Activated CD8-positive, alpha-beta memory T cell treated with anti-CD3 and anti-CD28 coated beads for 36 hours (primary cell): Measurements from ENCODE around the gene ALCAM. TPM values are rescaled to one million over a fixed set of nuclear protein-coding genes. Genes with fewer than 3 reads are reported as not detected.

Experiments used
- CTCF ChIA-PET: fragments of 350-600 bp; sonication (Branson Sonifier 250); formaldehyde crosslinking; loops from one replicate; lab custom pipeline; 2021; ENCODE audit warnings: antibody characterized with exemption; lab: Charles Lee
- POLR2A ChIA-PET: fragments of 350-600 bp; sonication (Branson Sonifier 250); formaldehyde crosslinking; loops from one replicate; lab custom pipeline; 2021; ENCODE audit warnings: antibody characterized with exemption; lab: Charles Lee
- total RNA-seq, 2 experiments: library from RNA; stranded (reverse); gene quantifications; one replicate each; pipeline ENCODE4 v1.2.3, GENCODE V29; 2021

Gene ALCAM
- total RNA-seq, 2 experiments from 2014 or later, result 19.6 to 22.1 TPM

DNA sequence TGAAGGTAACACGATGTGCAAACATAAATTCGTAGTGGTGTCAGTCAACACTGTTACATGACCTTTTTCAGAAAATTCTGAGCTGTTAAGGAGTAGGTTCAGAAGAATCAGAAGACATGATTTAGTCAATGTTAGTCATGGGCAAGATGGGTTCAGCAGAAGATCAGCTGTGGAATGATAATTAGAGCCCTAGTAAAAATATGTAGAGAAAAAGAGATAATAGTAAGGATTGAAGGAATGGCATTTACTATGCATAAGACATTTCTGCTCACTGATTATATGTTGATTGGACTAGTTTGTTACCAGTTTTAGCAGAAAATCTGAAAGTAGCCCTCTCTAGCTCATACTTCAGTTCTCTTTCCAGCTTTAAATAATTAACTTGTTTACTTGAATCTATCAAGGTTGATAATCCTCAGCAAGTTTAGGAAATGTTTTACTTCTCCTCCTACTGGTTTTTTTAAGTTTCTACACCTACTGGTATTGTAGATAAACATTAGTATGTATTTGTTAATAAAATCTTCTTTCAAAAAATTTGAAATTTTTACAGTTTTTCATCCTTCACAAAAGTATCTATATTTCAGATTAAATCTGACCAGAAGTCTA lies 98.6 kb downstream of the ALCAM start:
- CTCF ChIA-PET, result no interaction called here
- POLR2A ChIA-PET, result no interaction called here

DNA sequence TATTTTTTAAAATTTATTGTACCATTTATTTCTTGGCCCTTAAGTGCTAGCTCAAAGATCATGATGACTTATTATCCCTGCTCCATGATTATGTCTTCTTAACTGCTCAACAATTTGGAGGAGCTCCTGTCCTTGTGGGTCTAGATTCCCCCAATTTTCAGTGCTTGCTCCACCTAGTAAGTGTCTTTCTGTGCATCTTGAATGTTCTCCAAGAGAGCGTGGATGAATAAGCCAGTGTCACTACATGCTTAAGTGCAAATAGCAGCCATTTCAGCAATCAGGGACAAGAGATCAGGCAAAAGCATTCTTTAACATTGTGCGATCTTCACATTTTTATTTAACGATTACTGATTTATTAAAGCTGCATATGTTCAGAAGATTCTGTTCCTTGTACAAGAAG lies 99.4 kb downstream of the ALCAM start:
- CTCF ChIA-PET, result no interaction called here
- POLR2A ChIA-PET, result no interaction called here

DNA sequence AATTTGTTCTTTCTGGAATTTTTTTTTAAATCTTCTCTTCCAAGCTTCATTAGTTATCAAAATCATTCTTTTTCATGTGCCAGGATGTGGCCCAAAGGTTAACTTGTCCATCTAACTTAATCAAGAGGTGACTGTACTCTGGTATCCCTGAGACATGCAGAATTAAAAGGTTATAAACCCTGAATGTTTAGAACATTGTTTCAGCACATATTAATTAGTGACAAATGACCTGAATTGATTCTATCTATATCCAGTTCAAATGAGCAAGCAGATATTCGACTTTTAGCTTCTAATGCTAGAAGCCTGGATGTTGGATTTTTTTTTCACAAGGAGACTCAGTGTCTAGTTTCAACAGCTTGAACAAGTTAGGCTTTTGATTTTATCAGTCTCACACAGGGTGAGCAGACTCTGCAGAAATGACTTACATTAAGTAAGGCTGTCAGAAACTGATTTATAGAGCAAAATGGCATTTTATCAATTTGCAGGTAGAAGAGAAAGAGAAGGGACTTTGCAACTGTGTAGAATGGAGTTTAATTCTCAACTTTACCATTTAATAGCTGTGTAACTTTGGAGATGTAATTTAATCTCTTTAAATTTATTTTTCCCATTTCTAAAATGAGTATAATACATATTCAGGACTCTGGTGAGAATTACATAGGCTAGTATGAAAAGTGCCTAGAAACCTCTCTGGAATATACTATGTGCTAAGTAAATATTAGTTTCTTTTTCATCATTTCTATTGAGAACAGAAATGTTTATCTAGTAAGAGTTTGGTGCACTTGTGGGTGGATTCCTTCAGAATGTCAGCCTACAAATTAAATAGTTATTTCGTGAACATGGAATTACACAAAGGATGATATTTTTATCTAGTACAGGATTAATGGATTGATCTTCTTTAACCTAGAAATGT lies 100.0 kb downstream of the ALCAM start:
- POLR2A ChIA-PET, result no interaction called here
- CTCF ChIA-PET, result no interaction called here

DNA sequence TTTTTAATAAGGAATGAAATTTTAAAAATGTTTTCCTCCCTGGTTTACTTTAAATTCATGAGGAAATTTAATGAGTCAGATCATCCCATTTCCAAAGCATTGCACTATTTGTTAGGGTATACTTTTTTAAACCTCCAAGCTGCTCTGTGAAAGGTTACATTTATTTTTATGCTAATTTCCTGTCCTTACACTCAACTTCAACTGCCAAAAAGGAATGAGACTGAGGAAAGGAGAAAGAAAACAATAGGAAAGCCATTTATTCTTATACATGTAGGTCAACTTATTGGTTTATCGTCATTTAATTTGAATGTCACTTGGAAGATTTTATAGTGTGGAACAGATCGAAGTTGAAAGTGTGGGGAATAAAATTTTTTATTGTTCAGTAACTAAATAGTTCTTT lies 104.1 kb downstream of the ALCAM start:
- ChIA-PET CTCF (no interaction called here), POLR2A (no interaction called here)

DNA sequence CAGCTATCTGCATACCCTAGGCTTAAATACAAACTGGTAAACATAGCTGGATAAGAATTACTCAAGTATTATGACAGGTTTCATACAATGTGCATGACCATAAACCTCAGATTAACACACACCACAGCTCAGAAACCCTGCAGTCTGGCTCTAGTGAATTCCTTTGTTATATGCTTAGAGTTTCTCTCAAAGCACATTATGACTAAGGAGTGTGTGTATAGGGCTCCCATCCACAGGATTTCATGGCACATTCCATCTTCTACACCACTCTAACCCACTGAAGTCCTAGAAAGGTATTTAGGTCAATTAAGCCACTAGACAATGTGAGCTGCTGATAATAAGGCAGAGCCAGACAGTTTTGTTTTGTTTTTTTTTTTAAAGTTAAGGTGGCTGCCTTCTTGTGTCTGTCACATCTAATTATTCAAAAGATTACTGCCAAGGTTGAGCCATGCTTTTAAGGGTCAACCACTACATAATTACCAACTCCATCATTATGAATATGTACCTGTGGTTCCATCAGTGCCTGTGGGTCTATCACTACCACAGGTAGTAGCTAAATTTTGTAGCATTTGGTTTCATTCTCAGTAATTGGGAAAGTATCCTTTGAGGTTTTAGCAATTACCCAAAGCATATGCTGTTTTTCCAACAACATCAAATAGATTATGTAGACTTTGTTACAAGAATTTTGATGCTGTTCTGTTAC lies 107.0 kb downstream of the ALCAM start:
- CTCF ChIA-PET, result no interaction called here
- POLR2A ChIA-PET, result no interaction called here

DNA sequence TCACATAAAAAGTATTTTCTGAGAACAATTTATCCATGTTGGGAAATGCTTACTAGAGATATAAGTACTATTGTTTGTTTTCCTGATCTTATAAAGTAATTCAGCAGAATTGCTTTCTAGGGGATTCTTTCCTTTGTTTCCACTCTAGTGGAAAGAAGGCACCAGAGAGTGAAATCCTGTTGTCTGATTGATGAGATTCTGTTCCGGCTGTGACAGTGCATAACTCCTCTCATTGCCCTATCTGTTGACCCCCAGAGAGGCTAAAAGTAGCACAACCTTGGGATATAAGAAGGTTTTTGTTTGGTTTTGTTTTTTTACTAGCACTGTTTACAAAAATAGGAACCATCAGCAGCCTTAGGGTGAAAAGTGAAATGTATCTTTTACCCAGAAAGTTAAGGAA lies 114.1 kb downstream of the ALCAM start:
- ChIA-PET POLR2A (no interaction called here), CTCF (no interaction called here)

DNA sequence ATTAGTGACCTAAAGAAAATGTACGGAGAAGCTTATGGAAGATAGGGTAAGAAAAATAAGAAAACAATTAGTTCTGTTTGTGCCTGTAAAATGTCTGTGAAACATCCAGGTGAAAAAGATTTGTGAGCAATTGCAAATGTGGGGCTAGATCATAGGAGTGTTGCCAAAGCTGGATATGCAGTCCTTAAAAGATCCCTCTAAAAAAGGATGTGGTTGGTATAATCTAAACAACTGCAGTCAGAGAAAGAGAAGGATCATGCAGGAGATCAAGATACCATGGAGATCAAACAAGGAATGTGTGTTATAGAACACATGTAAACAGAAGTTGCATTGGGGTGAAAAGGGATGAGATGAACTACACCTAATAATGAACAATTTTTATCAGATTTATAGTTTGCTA lies 116.8 kb downstream of the ALCAM start:
- POLR2A ChIA-PET, result no interaction called here

DNA sequence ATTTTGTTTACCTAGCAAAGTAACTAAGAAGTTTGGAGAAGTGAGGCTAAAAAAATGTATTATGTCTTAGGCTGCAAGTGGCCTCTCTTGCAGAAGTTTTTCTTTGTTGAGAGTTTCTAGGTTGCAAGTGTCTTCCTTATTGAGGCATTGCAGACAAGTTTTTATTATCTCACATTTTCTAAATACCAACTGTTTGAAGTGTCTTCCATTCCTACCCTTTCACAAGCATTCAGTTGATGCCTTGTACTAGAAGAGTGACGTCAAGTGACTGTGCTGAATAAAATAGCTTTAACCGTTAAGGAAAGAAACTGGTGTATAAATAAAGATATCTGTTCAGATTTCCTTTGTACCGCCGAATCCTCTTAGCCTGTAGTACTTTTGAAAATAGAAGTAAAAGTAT lies 123.3 kb downstream of the ALCAM start:
- ChIA-PET CTCF (no interaction called here), POLR2A (no interaction called here)

More for the DNA sequence above, 116.8 kb downstream of the ALCAM start:
- CTCF ChIA-PET, result no interaction called here

DNA sequence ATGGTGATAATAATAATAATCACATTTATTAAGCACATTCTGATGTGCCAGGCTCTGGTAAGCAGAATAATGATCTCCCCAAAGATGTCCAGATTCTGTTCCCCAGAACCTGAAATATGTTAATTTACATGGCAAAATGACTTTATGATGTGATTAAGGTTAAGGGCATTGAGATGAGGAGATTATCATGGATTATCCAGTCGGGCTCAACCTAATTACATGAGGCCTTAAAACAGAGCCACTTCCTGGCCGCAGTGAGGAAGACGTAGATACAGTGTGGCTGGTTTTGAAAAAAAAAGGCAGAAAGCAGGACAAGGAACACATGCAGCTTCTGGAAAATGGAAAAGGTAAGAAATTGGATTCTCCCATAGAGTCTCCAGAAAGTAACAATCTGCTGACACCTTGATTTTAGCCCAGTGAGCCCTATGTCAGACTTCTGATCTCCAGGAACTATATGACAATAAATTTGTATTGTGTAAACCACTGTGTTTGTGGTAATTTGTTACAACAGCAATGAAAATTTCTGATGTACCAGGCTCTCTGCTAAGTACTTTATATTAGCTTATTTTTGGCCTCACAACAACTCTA lies 126.7 kb downstream of the ALCAM start:
- CTCF ChIA-PET, result no interaction called here
- POLR2A ChIA-PET, result no interaction called here

DNA sequence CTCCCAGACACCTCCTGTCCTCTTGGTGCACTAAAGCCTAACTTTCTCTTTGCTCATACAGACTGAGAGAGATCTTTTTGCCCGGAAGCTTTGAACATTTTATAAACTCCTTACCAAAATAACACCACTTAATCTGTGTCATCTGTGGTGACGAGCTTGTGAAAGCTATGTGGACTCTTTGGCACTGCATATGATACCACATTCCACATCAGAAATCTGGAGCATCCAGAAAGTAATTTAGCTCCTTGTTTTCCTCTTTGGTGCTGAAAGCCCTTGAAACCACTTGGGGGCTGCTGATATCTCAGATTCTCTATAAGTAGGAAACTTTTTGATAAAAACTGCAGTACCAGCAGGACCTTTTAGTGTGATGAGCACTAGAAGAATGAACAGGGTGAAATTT lies 128.3 kb downstream of the ALCAM start:
- ChIA-PET CTCF (no interaction called here), POLR2A (no interaction called here)

DNA sequence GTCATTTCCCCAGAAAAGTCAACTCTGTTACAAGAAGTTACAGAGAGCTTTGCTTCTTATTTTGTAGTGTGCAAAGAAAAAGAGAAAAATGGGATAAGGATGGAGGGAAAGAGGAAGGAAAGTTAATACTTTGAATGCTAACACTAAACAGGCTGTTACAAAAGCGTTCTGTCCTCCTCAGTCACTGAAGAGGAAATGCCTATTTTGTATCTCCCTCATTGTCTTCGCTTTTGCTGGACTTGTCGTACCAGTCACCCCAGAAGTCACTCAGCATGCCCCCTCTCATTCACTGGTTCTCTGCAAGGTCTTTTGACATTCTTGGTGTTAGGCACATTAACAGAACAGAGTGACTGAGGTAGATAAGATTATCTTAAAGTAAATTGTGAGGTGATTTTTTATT lies 129.6 kb downstream of the ALCAM start:
- CTCF ChIA-PET, result no interaction called here
- POLR2A ChIA-PET, result no interaction called here

DNA sequence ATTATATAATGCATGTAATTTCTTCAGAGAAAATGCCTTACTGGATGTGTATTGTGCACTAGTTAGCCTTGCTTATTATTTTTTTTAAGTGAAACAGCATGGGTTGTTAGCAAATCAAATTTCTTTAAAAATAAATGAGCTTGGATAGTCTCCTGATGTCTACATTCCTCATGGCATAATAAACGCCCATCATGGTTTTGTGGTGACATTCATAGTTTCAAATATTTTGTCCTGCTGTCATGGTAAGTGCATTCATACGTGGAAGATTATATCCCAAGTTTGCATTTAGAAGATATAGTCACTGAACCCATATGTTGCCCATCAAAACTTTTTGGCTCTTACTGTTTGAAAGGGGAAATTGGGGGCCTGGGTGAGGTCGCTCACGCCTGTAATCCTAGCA lies 130.7 kb downstream of the ALCAM start:
- POLR2A ChIA-PET, result no interaction called here
- CTCF ChIA-PET, result no interaction called here

DNA sequence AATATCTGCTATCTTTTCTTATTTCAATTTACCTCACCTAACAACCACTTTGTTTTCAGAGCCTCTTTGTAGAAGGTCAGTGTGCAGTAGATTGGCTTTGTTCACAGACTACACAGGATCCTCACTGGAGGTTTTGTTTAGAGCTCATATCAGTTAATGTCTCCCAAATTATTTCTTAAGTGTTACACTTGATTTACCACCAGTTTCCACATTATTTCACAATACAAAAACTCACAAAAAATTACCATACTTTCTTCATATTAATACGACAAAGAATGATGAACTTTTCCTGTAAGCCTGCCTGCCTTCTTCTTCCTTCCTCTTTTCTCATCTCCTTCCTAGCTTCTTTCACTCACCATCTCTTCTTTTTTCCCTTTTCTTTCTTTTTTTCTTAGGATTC lies 133.3 kb downstream of the ALCAM start:
- ChIA-PET CTCF (no interaction called here), POLR2A (no interaction called here)

DNA sequence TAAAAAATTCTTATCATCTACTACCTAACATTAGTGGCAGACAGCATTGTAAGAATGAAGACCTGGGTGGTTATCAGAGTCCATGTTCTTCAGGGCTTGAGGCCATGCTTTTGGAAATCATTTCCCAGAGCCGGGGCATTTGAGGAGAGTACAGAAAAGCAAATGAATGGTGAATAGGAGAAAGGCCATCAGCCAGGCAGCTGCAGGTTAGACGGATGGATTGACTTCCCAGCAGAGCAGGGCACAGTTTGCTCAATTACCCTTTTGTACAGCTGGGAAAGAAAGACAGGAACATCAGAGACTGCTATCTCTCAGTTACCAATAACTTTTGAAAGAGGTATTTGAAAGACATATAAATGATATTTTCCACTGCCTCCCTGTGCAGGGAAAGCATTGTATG lies 135.6 kb downstream of the ALCAM start:
- ChIA-PET CTCF (no interaction called here), POLR2A (no interaction called here)

DNA sequence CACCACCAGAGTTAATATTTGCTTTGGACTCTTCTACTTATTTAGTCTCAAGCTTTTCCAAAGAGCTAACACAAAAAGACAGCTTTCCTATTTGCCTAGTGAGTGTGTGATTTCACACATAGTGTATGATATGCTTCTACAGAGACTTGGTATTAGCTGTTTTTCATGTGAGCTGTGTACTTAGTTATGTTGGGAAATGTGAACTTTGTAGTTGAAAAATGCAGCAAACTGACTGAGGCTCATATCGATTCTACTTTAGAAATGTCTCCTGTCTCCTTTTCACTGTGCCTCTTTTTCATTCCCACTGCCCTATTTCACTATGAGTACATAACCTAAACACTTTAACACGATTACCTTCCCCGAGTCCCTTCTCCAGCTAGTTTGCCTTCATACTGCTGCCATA lies 136.5 kb downstream of the ALCAM start:
- ChIA-PET CTCF (no interaction called here), POLR2A (no interaction called here)

DNA sequence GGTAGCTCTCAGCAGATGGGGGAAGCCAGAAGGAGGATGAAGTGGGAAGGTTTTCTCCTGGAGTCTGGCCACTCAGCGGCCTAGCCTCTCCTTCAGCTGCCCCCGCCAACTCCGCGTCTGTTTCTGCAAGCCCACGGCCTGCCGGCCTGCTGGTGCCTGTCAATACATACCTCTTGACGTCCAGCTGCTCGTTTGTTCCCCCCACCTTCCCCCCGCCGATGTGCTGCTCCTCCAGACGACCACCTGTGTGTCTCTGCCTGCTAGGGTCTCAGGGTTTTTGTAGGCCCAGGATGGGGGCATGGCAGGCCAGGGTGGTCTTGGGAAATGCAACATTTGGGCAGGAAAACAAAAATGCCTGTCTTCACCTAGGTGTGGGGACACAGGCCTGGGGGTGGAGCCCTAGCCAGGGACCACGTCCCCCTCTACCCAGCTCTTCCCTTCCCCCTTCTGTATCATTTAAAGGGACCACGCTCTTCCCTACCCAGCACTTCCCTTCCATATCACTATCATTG lies 137.8 kb downstream of the ALCAM start:
- CTCF ChIA-PET, result no interaction called here
- POLR2A ChIA-PET, result no interaction called here

DNA sequence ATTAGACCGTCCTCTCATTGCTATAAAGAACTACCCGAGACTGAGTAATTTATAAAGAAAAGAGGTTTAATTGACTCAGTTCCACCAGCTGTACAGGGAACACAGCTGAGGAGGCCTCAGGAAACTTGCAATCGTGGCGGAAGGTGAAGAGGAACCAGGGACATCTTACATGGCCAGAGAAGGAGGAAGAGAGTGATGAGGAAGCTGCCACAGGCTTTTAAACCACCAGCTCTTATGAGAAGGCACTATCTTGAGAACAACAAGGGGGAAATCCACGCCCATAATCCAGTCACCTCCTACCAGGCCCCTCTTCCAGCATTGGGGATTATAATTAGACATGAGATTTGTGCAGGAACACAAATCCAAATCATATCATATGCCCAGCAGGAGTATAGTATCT lies 138.5 kb downstream of the ALCAM start:
- CTCF ChIA-PET, result no interaction called here
- POLR2A ChIA-PET, result no interaction called here

DNA sequence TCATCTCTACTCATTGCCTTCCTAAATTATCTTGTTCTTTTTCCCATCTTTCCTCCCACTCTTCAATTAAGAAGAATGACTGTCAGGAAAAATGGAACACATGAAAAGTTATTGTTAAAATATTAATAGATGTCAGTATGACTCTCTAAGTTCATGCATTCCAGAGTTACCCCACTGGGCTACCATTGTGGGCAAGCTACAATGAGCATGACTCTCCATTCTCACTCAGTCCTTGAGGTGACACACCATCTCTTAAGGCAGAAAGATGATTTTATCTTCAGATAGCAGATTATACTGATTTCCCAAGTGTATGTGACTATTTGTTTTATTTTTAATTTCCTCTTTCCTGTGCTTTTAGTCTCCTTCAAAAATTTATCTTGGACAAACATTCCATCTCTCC lies 144.3 kb downstream of the ALCAM start:
- CTCF ChIA-PET, result no interaction called here
- POLR2A ChIA-PET, result no interaction called here

DNA sequence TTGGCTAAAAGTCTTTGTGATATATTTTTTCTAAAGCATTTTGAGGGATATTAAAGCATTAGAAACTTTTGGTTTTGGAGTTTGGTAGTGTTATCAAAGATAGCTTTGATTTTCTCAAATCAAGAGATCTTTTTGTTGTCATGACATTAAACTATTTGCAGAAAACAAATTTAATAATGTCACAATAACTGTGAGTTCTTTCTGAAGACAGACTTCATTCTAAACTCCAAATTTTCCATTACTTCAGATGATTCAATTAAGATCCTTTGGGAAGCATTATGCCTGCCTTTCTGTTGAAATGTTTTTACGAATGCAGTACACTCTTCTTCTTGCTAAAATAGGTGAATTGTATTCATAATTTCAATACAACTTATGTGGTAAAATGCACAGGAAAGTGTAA lies 145.4 kb downstream of the ALCAM start:
- CTCF ChIA-PET, result no interaction called here
- POLR2A ChIA-PET, result no interaction called here

DNA sequence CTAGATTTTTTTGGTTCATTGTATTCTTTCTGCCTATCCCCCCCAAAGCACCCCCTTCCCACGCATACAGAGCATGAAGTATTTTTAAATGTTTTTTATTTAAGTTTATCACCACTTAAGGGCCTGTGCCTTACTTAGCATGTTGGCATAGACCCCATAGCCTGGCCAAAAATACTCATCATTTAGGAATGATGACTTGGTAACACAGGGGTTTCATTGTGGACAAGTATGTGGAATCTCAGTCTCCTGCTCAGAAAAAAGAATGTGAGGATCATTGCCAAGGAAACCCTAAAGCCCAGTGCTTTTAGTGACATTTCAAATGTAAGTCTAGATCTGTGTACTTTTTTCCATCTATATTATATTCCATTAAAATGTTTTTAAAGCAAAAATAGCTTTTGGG lies 146.3 kb downstream of the ALCAM start:
- CTCF ChIA-PET, result no interaction called here
- POLR2A ChIA-PET, result no interaction called here
